ENCODE data around the gene ARMC9.
"Not testable (repeated sequence)": the region's sequence is repeated elsewhere in the genome, so short reads cannot be mapped to it uniquely, and the experiment has no call there.

The ARMC9 gene

DNA sequence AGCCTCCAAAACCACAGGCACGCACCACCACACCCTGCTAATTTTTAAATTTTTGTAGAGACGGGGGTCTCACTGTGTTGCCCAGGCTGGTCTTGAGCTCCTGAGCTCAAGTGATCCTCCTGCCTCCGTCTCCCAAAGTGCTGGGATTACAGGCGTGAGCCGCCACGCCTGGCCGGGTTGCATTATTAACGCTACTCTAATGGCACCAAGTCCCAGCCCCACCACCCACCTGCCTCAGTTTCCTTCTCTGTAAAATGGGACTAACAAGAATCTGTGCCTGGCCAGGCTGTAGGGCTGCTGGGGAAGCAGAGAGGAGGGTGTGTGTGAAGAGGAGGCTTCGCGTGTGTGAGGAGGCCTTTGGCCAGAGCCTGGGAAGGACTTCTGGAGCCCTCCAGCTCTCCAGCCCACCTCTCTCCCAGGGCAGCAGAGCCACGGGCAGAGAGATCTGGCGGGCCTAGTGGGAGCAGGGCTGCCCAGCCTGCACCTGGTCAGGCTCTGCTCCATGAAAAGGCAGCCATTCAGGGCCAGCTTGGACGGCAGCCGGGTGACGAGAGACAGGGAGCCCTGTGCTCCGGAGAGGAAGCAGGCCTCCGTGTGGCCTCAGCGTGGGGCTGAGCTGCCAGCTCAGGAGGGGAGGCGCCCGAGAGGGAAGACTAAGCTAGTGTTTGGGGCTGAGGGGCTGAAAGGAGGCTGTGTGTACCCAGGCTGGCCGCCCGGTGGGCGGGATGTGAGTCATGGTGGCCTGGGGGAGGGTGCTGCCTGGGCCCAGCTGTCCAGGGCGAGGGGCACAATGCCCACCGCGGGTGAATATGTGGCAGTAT is 189.7 kb downstream of the ARMC9 start:
- DNase-seq = no peak

DNA sequence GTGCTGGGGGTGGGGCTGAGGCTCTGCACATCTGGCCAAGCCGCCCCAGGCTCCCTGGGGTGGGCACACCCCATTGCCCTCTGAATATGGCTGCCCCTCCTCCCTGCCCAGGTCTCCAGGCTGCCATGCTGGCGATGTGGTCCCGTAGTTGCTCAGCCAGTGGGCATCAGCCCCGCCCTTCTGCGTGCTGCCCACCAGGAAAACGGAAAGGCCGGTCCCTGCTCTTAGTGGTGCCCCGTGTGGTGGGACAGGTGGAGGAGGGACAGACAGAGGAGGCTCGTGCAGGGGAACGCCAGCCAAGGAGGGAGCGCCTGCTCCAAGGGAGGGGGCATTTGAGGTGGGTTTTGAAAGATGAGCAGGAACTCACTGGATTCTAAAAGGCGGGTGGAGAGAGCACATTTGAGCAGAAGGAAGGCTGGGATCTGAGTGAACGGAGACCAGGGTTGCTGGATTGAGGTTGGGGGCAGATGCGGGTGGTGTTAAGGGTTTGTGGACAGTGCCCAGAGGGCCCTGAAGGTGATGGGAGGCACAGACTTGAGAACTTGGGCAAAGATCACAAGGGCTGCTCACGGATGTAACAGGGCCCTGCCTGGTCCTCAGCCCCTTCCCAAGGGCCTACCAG is 190.4 kb downstream of the ARMC9 start:
- DNase-seq = no peak

DNA sequence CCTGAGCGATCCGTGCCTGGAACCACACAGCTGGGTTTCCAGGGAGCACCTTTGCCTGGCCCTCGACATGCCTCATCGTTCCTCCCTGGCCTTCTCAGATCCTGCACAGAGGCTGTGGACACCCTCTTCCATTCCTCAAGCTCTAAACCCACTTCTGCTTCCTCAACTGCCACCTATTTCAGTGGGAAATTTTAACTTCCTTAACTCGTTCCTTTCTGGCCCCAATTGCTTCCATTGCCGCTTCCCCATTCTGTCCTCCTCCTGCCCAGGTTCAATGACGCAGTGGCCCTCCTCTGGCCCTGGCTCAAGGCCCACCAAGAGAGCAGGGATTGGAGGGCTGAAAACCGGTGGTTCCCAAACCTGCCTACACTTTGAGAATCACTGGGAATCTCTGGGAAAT is 192.2 kb downstream of the ARMC9 start:
- DNase-seq = no peak

DNA sequence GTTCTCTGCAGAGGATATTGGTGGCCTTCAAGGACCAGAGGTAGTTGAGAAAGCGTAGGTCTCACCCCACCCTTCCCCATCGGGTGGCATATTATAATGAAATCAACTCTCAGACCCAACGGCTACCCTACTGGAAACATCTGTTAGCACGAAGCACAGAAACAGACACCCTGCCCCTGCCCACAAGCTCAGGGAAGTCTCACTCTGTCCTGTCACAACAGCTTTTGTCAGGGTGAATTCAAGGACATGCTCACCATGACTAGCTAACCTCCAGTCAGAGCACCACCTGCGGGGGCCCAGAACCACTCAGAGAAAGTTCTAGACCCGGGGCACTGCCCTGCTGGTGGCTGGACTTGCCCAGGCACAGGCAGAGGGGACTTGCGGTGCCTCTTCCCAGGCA is 193.6 kb downstream of the ARMC9 start:
- no peak for DNase-seq

DNA sequence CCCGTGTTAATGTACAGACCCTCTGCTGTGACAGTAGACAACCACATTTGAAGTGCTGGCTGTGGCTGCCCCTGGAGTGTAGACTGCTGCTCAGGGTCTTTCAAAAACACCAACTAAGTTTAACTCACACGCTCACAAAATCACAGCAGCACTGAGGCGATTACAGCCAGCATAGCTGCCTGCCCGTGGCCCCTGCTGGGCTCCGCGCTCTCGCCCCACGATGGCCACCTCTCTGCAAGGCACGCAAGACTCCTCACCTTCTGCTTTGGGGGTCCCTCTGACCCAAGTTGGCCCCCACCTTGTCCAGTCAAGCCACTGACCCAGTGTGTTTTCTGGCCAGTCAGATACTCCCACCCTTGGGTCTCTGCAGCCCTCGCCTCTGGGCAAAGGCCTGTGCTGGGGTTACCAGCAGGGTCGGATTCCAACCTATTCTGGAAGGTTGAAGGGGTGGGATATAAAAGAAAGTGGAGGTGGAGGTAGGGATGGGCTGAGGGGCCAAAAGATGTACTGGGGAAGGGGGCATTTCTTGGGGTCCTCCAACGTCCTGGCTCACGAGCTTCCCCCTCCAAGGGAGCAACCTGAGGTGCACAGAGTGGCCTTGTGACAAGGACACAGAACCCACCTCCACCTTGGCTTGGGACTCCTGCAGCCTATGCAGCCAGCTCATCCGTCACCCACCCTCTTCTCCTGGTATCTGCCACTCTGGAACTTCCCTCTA is 194.2 kb downstream of the ARMC9 start:
- no peak for DNase-seq

DNA sequence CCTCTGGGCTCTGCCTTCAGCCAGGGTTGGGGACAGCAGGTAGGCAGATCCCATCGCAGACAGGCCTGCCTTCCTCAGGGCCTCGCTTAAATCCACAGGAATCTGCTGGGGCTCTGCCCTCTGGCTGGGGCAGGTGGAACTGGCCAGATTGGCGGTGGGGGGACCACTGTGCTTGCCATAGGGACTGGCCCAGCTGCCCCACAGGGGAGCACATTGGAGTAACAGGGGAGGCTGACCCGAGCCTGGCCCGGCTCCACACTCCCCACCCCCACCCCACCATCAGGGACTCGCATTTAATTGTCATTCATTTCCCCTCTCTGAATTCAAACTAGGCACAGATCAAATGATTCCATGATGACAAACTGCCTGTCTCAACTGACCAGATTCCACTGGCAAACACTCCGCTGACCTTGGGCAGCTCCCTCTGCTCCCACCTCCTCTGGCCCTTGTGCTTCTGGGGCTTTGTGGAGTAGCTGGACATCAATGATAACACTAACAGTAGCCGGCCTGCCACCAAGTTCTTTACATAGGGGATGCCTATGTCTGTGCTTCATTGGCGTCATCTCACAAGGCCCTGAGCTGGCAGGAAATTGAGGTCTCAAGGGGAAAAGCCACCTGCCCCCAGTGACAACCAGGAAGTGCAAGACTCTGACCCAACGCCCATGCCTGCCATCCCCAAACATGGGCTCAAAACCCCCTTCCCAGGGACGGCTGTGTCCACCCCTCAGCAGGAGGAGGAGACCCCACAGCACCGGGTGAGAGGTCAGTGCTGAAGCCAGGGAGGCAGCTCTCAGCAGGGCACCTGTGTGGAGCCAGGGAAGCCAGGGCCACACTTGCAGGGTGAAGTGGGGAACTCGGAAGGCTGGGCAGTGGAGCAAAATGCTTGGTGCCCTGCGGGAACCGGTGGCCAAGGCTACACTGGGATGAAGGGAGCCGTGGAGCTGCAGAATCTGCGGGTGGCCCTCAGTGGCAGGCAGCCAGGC is 195.0 kb downstream of the ARMC9 start:
- no peak for DNase-seq

DNA sequence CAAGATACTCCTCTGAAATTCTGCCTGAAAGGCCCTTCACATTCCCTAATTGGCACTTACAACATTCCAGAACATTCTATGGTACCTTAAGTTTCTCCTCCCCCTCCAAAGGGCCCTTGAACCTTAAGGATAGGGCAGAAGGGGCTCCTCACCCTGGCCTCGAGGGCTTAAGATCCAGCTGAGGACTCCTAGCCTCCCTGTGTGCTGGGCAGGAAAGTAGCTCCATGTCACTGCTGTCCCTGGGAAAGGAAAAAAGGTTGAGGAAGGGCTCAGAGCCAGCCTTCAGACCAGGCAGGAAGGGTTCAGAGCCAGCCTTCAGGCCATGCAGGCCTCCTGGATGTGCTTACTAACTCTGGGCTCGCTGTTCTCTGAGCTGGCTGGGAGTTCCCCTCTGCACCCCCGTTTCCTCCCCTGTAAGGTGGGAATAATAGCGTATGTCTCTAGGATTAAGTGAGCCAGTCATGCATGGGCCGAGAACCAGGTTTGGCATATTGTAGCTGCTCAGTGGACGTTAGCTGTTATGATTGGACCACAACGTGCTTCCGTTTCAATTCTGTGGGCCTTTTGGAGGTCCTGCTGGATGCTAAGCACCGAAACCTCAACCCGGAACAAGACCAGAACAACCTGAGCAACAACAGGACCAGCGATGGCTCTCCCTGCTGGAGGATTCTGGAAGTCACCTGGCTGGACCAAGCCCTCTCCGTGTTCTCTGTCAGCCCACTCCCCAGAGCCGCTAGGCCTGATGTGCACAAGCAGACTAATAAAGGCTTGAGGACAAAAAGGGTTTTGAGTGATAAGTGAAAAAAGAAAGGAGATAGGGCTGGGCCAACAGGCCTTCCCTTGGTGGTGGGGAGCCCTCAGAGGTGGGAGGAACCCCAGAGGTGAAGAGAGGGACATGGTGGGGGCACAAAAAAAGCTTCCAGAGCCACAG is 196.0 kb downstream of the ARMC9 start:
- DNase-seq = no peak

DNA sequence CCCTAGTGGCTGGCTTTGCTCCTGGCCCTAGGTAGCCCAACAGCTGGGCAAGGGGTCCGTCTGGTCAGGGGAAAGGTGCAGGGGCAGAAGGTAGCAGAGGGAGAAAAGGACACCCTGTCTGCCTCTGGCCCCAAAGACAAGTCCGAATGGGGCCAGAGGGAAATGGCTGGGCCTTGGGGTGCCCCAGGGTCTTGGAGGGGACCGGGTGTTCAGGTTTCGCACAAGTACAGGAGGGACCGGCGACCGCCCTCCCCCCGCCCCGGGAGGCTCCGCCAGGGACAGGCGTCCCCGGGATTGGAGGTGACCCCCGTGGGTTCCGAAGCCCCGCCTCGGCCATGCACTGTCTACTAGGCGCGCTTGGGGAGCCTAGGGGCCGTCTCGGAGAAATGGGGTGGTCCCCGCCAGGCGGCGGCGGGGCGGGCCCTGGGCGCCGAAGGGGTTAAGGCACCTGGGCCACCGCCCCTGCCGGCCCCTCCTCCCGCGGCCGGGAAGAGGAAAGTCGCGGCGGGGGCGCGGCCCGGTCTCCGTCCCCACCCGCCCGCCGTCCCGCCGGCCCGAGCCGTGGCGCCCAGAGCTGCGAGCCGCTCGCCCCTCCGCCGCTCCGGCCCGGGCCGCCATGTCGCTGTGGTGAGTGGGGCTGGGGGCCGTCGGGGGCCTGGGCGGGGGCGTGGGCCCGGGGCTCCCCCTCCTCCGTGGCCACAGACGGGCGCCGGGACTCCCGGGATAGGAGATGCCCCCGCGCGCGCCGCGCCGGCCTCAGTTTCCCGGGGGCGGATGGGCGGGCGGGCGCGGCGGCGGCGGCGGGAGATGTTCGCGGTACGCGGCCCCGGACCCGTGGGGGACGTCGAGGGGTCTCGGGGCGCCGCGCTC is 197.0 kb downstream of the ARMC9 start, which contains the start of gene B3GNT7:
TSS of gene B3GNT7 (plus strand) at position 523 of the 870 bp plus-strand sequence. CDS start at position 617, 94 bp downstream.
- no peak for DNase-seq

DNA sequence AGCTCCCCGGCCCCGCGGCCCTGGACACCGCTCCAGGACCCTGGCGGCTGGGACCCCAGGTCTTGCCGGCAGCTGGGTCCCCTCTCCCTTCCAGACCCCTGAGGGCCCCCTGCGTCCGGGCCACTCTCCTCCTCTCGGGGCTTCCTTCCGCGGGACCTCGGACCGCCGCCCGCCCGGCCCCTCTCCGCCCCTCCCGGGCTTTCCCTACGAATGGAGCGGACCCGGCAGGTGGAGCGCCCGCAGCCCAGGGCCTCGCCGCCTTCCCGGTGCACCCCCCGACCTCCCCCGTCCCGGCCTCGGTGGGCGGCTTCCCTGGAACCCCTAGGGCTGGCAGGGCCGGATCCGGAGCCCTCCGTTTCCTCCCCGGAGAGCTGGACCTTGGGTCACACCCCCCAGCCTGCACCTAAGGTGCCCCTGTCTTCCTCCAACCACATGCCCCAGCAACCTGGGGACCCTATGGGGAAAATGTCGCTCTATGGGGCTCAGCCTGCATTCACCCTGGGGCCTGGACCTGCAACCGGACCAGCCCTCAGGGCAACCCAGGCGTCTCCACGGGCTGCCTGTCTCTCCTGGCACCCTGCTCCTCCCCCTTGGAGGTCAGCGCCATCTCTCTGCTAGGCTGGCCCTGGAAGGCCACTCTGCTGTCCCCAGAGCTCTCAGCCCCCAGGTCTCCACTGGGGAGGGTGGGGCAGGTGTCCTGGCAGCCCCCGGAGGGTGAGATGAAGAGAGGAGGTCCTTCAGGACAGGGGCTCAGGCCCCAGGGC is 197.8 kb downstream of the ARMC9 start:
- DNase-seq = no peak

DNA sequence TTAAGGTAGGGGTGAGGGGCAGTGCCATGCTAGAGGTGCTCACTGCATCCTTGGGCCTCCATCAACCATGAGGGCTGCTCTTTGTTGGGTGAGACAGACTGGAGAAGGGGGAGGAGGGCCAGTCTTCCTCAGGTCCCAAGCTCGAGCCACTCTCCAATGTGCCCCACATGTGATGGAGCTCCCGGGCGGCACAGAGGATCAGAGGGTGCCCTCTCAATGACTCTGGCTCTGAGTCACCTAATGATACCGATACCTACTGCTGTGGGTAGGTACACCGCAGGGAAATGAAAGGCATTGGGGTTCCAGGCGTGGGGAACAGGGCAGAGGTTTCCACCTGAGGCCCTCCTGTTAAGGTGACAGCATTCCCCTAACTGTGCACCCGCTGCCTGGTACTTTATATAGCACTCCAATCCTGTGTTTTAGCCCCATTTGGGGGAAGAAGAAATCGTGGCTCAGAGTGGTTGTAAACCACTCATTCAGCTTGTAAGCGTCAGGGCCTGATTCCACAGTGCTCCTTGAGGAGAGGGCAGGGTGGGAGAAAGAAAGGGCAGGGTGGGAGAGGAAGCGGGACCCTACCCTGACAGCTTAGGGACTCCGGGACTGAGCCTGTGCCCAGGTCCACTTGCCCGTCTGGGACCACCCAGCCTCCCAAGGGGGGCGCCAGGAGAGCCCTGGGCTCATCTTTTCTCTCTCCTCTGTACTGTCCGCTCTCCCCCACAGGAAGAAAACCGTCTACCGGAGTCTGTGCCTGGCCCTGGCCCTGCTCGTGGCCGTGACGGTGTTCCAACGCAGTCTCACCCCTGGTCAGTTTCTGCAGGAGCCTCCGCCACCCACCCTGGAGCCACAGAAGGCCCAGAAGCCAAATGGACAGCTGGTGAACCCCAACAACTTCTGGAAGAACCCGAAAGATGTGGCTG is 198.8 kb downstream of the ARMC9 start:
- no peak for DNase-seq

DNA sequence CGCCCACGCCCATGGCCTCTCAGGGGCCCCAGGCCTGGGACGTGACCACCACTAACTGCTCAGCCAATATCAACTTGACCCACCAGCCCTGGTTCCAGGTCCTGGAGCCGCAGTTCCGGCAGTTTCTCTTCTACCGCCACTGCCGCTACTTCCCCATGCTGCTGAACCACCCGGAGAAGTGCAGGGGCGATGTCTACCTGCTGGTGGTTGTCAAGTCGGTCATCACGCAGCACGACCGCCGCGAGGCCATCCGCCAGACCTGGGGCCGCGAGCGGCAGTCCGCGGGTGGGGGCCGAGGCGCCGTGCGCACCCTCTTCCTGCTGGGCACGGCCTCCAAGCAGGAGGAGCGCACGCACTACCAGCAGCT is 199.5 kb downstream of the ARMC9 start:
- no peak for DNase-seq

DNA sequence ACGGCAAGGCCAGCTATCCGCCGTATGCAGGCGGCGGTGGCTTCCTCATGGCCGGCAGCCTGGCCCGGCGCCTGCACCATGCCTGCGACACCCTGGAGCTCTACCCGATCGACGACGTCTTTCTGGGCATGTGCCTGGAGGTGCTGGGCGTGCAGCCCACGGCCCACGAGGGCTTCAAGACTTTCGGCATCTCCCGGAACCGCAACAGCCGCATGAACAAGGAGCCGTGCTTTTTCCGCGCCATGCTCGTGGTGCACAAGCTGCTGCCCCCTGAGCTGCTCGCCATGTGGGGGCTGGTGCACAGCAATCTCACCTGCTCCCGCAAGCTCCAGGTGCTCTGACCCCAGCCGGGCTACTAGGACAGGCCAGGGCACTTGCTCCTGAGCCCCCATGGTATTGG is 200.2 kb downstream of the ARMC9 start:
- no peak for DNase-seq

DNA sequence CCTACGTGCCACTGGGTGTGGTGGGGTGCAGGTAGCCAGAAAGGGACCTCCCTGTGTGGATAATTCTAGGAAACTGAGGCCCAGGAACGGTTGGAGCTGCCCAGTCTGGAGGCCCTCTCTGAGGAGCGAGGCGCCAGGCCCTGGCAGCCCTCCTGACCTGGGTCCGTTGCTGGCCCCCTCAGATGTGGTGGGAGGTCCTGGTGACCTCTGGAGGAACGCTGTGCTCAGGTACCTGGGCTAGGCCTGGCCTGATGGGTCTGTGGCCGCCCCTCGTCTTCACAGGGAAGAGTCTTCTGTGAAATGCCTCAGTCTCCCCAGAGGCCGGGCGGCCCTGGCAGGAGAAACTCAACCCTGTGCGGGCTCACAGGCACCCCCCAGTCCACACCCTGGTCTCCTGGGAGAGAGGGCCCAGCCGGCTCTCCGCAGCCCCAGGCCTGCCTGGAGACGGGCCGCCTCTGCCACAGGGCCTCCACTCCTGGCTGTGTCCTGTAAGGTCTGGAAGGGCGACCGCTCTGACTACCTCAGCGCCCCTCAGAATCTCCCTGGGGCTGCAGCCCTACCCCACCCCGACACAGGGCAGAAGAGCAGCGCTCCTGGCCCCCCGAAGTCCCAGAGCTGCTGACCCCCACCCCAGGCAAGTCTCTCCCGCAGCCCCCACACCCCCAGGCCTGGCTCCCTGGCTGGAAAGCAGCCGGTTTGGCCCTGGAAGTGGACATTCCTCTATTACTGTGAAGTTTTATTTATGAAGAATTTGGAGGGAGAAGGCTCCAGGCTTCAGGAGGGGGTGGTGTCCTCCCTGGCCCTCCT is 200.8 kb downstream of the ARMC9 start:
- DNase-seq = no peak

DNA sequence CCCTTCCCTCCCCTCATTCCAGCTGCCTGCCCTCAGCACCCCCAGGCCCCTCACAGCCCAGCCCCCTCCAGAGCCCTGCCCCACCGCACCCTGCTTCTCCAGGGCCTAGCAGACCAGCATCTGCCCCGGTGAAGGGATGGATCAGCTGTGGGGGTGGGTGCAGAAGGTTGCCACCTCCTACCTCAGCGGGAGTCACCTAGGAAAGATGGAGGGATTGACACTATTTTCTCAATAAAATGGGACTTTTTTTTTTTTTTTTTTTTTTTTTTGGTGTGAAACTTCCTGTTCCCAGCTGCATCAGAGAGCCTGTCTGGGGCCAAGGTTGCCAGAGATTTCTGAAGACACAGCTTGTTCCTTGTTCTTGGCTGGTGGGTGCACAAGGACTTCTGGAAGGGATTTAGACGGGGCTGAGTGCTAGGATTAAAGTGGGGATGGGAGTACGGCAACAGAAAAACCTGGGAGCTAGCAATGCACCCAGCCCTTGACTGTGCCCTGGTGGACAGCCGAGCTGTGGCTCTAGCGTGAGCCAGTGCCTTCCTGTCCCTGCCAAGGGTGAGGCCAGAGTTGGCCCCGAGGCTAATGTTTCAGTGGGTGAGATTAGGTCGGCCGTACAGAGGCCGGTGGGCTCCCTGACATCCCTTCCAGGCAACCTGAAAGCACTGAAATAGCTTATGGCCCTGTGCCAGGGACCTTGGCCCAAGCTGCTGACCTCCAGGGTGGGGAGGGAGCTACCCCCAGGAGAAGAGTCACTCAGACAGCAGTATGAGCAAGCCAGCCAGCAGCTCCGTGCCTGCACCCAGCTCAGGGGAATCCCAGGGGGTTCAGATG is 201.6 kb downstream of the ARMC9 start:
- DNase-seq = no peak

DNA sequence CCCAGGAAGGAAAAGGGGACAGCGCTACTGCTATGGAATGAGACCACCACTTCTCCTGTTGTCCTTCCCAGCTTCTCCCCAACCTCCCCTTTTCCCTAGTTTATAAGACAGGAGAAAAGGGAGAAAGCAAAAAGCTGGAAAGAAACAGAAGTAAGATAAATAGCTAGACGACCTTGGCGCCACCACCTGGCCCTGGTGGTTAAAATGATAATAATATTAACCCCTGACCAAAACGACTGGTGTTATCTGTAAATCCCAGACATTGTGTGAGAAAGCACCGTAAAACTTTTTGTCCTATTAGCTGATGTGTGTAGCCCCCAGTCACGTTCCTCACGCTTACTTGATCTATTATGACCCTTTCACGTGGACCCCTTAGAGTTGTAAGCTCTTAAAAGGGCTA is 202.2 kb downstream of the ARMC9 start:
- not testable (repeated sequence) for DNase-seq

DNA sequence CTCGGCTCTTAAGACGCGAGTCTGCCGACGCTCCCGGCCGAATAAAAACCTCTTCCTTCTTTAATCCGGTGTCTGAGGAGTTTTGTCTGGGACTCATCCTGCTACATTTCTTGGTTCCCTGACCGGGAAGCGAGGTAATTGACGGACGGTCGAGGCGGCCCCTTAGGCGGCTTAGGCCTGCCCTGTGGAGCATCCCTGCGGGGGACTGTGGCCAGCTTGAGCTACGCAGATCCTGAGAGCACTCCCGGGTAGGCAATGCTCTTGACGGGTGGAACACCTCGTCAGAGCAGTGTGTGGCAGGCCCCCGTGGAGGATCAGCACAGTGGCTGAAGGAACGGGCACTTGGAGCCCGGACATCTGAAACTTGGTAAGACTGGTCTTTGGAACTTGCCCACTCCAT is 202.7 kb downstream of the ARMC9 start:
- not testable (repeated sequence) for DNase-seq
